HL-60 (cell line): Measurements from ENCODE around the gene GRB10.

ENCODE experiments used
- CTCF ChIP-seq: IDR thresholded peaks from one replicate; pipeline ENCODE4 v1.5.1; 2011; ENCODE audit warnings: low read length, control low read depth, inconsistent platforms; ENCODE audit not compliant: insufficient read depth
- POLR2AphosphoS5 ChIP-seq: IDR thresholded peaks from 2 replicates; pipeline ENCODE4 v1.6.1; 2012; ENCODE audit warnings: low read depth

DNA sequence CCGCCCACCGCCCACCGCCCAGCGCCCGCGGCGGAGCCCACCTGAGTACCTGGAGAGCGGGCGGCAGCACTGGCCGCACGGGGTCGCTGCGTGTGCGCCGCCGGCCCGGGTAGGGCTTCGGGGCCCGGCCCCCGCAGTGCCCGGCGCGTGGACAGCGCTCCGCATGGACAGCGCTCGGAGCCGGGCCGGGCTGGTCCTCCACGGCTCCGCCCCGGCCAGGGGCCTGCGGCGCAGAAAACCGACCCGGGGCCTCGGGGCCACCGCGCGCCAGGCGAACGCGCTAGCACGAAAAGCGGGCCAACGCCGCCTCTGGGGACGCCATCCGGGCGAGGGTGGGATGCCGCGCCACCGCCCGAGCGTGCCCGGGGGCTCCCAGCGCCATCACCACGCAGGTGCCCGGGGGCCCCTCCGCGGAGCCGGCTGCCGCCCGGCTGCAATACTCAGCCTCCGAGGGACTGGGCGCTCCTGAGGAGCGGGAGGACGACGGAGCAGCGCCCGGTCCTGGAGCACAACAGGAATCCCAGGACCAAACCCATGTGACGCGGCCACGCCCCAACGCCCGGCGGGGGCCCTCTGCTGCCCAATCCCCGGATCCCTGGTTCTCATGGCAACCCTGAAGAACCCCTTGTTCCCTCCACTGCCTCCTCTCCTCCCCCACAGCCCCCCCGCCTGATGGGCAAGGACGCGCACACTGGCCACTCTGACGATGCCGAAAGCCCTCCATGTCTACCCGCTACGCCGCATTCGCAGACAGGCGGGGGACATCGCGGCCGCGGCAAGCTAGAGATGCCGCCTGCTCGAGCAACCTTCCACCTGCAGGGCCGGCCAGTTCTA, at the start of gene GRB10:
- TF ChIP-seq CTCF (no peak), POLR2AphosphoS5 (no peak)
